Loucy (cell line): ENCODE measurements around the gene ATP5F1B.

Source experiments
- H2AFZ ChIP-seq: fragments of 200-600 bp; sonication (generic); 2 replicates; pipeline ENCODE4 v1.6.0; 2016; ENCODE audit warnings: antibody characterized with exemption, mild to moderate bottlenecking, low read length, moderate library complexity
- H3F3A ChIP-seq: fragments of 200-600 bp; 2 replicates; pipeline ENCODE4 v1.6.0; 2016; ENCODE audit warnings: antibody characterized with exemption, low read depth, mild to moderate bottlenecking
- H3K27me3 ChIP-seq: fragments of 200-600 bp; sonication (generic); 2 replicates; pipeline ENCODE4 v1.6.1; 2014; ENCODE audit warnings: low read length, mild to moderate bottlenecking; ENCODE audit not compliant: insufficient read depth, poor library complexity, severe bottlenecking
- H3K36me3 ChIP-seq: fragments of 200-600 bp; sonication (generic); 2 replicates; pipeline ENCODE4 v1.6.1; 2016; ENCODE audit warnings: low read length; ENCODE audit not compliant: insufficient read depth
- H3K4me1 ChIP-seq: fragments of 200-600 bp; sonication (generic); 2 replicates; pipeline ENCODE4 v1.5.1; 2014; ENCODE audit warnings: low read length, mild to moderate bottlenecking; ENCODE audit not compliant: insufficient read depth, poor library complexity, severe bottlenecking
- H3K4me2 ChIP-seq: fragments of 200-600 bp; sonication (generic); 2 replicates; pipeline ENCODE4 v1.6.0; 2014; ENCODE audit warnings: antibody characterized with exemption, low read length, low read depth, mild to moderate bottlenecking; ENCODE audit not compliant: poor library complexity, severe bottlenecking
- H3K4me3 ChIP-seq: fragments of 200-600 bp; sonication (generic); 2 replicates; pipeline ENCODE4 v1.5.1; 2014; ENCODE audit warnings: low read length, mild to moderate bottlenecking, mixed read lengths; ENCODE audit not compliant: poor library complexity, severe bottlenecking
- H3K79me2 ChIP-seq: fragments of 200-600 bp; sonication (generic); 2 replicates; pipeline ENCODE4 v1.6.1; 2014; ENCODE audit warnings: low read length; ENCODE audit not compliant: insufficient read depth
- H3K9ac ChIP-seq: fragments of 200-600 bp; sonication (generic); 2 replicates; pipeline ENCODE4 v1.6.0; 2014; ENCODE audit warnings: mild to moderate bottlenecking, low read depth, low read length, moderate library complexity; ENCODE audit not compliant: poor library complexity, severe bottlenecking
- H3K9me2 ChIP-seq: fragments of 200-600 bp; sonication (generic); replicated peaks from 2 replicates; pipeline ENCODE4 v1.6.1; 2016; ENCODE audit warnings: low read depth, low read length, mixed read lengths
- H3K9me3 ChIP-seq: fragments of 200-600 bp; sonication (generic); 2 replicates; pipeline ENCODE4 v1.6.1; 2014; ENCODE audit warnings: mild to moderate bottlenecking, antibody characterized with exemption, low read length, low read depth; ENCODE audit not compliant: insufficient read depth
- H4K20me1 ChIP-seq: fragments of 200-600 bp; sonication (generic); 2 replicates; pipeline ENCODE4 v1.6.0; 2014; ENCODE audit warnings: antibody characterized with exemption, low read length, mild to moderate bottlenecking; ENCODE audit not compliant: insufficient read depth, poor library complexity, severe bottlenecking
- EZH2phosphoT487 ChIP-seq: fragments of 200-600 bp; IDR thresholded peaks from 2 replicates; pipeline ENCODE4 v1.6.1; 2018; ENCODE audit warnings: antibody characterized with exemption, mild to moderate bottlenecking, moderate library complexity, borderline replicate concordance
- TF ChIP-seq, protein P1 (sequence below): fragments of 200-600 bp; sonication (generic); conservative IDR thresholded peaks from 2 replicates; pipeline ENCODE4 v1.5.1; 2014; ENCODE audit warnings: mild to moderate bottlenecking, antibody characterized with exemption, low read length

ATP5F1B gene

DNA sequence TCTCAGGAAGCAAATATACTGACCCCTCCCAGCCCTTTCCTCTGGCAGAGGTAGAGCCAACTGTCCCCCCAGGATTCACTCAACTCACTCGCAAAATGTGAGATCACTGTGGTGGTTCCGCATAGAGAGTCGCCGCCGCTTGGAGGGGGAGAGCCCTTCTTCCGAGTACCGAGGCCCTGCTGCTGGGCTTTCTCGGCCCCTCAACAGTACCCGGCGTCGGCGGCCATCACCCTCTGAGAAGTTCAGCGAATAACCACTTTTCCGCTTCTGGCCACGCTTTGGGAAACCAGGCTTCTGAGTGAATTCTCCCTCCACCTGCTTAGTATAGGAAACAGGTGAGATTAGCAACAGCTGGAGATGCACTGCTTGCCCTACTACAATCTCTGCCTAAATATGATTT is 46.7 kb downstream of the ATP5F1B start:
- no peak overlapping the region for H2AFZ ChIP-seq
- no peaks in the 10 kb centered on the region for H3F3A ChIP-seq
- no peaks in the 10 kb centered on the region for H3K9me2 ChIP-seq
- peaks cover 68% of the 10 kb centered on the region for H3K36me3 ChIP-seq
- no peaks in the 10 kb centered on the region for H3K27me3 ChIP-seq
- no peaks in the 10 kb centered on the region for H3K79me2 ChIP-seq
- H3K9ac ChIP-seq: no peak overlapping the region
- H3K4me1 ChIP-seq: no peaks in the 10 kb centered on the region
- TF ChIP-seq, protein P1, sequence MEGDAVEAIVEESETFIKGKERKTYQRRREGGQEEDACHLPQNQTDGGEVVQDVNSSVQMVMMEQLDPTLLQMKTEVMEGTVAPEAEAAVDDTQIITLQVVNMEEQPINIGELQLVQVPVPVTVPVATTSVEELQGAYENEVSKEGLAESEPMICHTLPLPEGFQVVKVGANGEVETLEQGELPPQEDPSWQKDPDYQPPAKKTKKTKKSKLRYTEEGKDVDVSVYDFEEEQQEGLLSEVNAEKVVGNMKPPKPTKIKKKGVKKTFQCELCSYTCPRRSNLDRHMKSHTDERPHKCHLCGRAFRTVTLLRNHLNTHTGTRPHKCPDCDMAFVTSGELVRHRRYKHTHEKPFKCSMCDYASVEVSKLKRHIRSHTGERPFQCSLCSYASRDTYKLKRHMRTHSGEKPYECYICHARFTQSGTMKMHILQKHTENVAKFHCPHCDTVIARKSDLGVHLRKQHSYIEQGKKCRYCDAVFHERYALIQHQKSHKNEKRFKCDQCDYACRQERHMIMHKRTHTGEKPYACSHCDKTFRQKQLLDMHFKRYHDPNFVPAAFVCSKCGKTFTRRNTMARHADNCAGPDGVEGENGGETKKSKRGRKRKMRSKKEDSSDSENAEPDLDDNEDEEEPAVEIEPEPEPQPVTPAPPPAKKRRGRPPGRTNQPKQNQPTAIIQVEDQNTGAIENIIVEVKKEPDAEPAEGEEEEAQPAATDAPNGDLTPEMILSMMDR: no peak
- no peak for TF ChIP-seq EZH2phosphoT487
- H4K20me1 ChIP-seq: no peaks in the 10 kb centered on the region
- no peak overlapping the region for H3K4me3 ChIP-seq
- no peak overlapping the region for H3K4me2 ChIP-seq
- H3K9me3 ChIP-seq: no peaks in the 10 kb centered on the region

DNA sequence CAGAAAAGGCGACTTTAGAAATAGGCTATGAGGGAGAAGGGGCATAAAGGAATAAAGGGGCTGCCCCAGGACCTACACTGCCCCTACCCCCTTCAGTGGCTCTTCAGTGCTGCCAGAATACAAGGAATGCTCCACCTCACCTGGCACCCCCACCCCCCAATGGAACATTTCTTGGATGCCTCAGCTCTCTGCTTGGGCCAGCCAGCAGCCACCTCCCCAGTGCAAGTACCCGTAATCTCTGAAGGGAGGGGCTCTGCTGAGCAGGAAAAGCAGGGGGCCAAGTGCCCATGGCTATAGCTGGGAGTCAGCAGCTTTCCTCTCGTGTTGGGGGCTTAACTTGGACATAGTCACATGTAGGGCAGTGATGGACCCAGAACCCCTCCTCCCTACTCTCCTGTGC is 49.0 kb downstream of the ATP5F1B start:
- Histone ChIP-seq H3F3A (no peaks in the 10 kb centered on the region), H3K36me3 (peaks cover 47% of the 10 kb centered on the region), H3K4me1 (no peaks in the 10 kb centered on the region), H2AFZ (no peak overlapping the region), H3K4me3 (no peak overlapping the region), H4K20me1 (no peaks in the 10 kb centered on the region), H3K79me2 (no peaks in the 10 kb centered on the region), H3K9me3 (no peaks in the 10 kb centered on the region), H3K4me2 (no peak overlapping the region), H3K9me2 (no peaks in the 10 kb centered on the region), H3K27me3 (no peaks in the 10 kb centered on the region), H3K9ac (no peak overlapping the region)
- TF ChIP-seq EZH2phosphoT487: no peak
- TF ChIP-seq, protein P1: no peak

DNA sequence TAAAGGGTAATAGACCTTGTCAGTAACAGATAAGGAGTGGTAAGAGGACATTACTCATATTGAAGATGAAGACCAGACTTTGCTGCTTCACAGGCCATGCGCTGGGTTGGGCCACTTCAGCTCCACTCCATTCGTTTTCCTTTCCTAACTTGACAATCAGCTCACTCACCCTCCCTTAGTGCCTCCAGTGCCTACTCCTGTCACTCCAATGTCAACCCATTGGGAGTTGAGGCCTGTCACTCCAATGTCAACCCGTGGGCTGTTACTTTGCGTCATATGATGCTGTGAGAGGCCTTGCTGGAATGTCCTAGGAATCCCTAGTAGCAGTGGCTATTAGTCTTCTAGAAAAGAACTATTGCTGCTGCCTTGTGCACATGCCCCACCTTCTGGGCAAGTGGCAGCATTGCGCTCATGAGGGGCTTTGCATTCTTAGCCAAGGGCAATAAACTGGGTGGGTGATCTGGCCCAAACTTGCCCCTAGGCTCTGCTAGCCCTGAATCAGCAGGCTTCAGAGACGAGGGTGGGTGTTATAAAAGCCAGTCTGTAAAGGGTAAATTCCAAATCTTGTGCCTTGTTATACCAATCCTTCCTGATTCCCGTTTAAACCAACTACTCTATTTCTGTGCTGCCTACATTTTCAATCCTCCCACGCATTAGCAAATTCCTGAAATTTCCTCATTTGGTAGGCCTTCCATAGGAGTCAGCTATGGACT is 51.7 kb downstream of the ATP5F1B start:
- TF ChIP-seq, protein P1: peak; percentile 98
- no peak for TF ChIP-seq EZH2phosphoT487
- Histone ChIP-seq H2AFZ (no peak overlapping the region), H3K4me2 (no peak overlapping the region), H3K9ac (no peak overlapping the region), H3K36me3 (peaks cover 19% of the 10 kb centered on the region; the same call in 1 of the 2 replicates), H3K4me3 (no peak overlapping the region), H3K9me2 (no peaks in the 10 kb centered on the region), H3K4me1 (no peaks in the 10 kb centered on the region), H3K79me2 (no peaks in the 10 kb centered on the region), H3K27me3 (no peaks in the 10 kb centered on the region), H3K9me3 (no peaks in the 10 kb centered on the region), H4K20me1 (no peaks in the 10 kb centered on the region), H3F3A (no peaks in the 10 kb centered on the region)
